HG02938 (cell line): ENCODE data around the gene GRB10.

Experiments
- ATAC-seq: cut with Tn5 transposase; IDR thresholded peaks from one replicate; pipeline ENCODE4 v1.9.1; 2021; ENCODE audit warnings: mild to moderate bottlenecking, moderate library complexity; ENCODE audit not compliant: unreplicated experiment

The GRB10 gene

DNA sequence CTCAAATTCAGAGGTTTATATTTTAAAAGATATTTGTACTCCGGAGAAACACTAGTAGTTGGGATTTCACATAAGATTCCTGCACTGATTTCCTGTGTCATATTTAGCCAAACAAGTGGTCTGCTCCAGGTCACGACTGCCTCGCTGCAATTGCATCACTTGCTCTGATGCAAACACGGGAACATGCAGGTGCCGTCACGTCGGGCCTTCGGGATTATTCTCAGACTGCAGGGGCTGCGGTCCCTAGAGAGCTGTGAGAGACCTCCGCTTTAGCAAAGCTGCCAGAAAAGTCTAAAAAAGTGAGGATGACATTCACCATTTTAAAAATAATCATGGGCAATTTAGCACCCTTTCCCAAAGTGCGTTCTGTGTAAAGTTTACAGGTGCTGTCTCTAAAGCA is 124.0 kb downstream of the GRB10 start:
- ATAC-seq, result no peak

DNA sequence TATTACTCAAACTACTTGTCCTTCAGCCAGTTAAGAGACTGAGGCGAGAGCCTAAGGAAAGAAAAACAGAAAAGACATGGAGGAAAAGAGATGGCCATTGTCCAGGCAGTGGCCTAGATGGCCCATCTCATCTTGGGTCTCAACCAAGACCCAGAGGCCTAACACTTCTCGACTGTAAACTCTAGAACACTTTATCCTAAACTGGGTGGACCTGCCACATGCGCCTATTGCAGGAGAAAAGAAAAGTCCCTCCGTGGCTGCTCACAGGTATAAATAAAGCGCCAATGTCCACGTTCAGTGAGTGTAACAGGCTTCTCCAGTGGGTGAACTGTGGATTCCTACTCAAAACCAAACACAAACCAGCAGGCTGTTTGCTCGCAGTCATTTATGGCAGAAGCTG is 124.8 kb downstream of the GRB10 start:
- ATAC-seq, result no peak

DNA sequence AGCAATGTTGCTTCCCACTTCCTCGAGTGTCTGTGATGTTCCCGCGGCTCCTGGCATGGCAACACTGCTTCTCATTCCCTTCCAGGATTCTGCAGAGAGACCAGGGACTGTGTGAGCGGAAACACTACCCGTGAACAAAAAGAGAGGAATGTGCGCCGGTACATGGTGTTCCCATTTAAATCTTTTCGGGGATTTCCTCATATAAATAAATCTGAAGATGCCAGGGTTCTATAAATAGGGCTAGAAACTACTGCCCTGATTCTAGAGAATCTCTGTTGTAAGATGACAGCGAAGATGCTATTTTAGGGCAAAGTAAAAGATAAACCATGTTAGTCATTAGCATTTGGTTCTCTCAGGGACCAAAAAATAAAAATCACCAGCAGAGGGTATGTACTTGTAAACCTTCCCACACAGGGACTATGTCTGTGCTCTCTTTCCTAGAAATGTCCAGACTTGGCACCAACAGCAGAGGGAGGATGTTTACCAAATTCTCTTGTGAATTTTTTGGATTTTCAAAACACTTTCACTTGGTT is 125.3 kb downstream of the GRB10 start:
- no peak for ATAC-seq

DNA sequence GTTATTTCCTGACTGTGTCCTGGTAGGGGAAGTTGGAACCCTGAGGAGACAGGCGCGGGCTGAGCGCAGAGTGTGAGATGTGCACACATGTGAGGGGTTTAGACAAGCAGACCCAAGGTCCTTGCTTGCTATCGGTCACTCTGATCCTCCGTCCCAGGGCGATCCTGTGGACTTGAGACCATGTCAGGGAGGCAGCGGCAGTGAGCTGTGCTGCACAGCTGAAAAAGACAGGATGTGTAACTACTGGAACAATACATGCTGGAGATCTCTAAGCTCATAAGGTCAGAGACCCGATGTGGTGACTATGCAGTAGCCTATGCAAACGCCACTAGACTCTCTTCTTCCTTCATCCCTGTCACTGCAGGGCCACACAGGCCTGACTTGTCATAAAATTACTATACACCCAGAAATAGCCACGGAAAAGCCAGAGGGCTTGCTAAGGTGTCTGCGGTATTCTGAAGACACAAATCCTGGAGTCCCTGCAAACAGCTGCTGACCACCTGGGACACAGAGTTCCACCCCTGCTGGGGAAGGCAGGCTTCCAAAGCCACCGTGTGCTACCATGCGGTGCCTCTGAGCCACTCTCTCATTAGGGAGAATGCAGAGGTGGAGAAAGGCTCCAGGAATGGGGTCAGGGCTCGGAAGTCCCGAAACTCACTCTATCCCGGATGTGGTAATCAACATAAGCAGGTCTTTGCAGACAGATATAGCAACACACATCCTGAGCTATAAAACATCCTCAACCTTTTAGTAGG is 126.4 kb downstream of the GRB10 start:
- no peak for ATAC-seq

DNA sequence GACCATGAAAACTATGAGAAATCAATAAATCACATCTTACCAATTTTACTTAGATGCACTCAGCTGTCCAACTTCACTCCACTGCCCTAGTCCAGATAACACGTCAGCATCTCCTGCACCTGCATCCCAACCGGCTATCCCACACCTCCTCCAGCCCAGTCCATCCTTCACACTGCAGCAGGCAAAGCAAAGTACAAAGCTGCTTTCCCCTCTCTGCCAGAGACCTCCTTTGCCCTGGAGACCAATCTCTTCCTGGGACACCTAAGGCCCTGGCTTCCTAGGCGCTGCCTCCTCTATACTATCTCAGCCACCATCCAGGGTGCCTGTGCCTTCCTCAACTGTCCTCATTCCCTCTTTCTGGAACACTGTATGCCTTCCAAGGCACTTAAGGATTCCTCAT is 127.2 kb downstream of the GRB10 start:
- ATAC-seq, result no peak

DNA sequence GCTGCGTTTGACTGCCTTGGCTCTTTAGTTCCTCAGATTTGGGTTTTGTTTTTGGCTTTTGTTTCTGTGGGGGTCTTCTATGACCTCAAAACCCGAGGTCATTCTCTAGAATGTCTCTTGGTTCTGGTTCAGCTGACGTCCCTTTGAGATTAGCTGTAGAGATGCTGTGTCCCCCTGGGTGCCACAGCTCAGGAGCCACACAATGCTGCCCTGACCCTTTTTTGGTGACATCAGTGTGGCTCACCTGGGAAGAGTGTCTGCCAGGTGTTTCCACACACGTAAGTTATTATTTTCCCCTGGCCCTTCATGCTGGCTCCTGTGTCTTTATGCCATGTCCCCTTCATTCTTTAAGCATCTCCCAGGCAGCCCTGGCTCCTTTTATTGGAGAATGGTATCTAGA is 127.7 kb downstream of the GRB10 start:
- ATAC-seq, result no peak

DNA sequence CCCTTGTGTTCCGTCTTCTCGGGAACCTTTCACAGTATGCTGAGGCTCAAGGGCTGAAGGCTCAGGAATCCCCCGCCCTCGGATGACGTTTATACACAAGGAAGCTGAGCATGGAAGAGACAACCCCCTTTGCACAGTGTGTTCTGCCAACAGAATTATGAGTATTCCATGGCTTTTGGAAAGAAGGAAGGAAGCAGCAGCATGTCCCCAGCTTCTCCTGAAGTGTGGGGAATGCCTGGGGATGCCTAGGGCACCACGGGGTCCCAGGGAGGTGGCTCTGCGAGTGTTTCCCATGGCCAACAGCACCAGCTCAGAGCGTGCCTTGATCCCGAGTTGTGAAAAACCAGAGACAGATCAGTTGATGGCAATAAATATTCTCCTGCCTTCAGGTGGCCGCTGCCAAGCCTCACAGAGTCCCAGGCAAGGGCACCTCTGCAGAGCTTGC is 128.7 kb downstream of the GRB10 start:
- no peak for ATAC-seq

DNA sequence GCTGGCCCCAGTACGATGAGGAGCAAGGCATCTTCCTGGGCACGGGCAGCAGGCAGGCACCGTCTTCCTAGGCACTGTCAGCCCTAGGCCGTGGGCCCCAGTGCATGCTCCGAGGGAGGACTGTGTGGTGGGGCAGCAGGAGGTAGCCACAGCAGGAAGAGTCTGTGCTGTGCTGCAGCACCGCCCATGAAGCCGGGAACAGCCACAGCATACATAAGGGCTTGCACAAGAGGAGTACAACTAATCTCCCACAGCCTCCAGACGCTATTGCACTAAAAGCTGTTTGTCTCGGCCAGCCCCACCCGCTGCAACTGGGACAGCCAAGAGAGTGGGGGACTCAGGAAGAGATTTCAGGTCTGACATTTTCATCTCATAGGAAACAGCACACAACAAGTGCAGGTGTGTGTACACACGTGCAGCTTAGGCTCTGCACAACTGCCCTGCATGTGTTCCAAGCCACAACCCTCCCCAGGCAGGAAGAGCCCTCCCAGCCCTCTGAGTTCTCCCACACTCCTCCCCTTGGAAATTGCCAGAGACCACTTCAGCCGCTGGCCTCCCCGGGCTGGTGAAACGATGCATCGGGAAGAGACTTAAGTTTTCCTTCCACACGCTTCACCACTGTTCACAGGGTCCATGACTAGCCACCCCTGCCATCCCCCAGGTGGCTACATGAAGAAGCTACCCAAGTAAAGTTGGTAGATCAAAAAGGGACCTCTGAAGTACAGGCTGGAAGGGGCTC is 129.4 kb downstream of the GRB10 start:
- no peak for ATAC-seq

DNA sequence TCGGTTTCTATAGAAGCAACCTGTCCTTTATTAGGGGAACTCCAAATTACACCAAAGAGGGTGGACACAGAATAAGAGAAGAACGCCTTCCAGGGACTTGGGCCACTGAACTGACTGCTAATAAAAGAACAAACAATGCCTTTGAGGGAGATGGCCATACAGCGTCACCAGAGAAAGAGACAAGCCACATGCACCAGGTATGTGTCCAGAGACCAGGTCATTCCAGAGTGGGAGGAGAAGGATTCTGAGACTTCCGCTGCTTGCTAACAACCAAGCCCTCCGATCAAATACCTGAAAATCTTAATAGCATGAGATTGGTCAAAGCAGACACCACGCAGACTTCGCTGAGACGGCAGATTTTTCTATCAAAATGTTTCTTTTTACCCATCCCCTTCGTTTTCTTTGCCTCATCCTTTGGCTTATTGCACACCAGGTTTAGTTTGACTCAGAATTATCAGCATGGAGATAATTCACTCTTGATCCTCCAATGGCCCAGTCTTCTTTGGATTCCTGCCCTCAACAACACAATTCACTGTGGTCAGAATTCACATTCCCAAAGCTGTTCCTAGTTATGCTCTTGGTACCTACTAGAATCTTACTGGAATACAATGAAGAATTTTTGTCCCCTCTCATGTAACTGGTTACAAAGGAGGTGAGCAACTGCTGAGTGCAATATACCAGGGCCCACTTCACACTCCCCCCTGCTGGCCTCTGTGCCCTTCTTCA is 130.1 kb downstream of the GRB10 start:
- no peak for ATAC-seq

DNA sequence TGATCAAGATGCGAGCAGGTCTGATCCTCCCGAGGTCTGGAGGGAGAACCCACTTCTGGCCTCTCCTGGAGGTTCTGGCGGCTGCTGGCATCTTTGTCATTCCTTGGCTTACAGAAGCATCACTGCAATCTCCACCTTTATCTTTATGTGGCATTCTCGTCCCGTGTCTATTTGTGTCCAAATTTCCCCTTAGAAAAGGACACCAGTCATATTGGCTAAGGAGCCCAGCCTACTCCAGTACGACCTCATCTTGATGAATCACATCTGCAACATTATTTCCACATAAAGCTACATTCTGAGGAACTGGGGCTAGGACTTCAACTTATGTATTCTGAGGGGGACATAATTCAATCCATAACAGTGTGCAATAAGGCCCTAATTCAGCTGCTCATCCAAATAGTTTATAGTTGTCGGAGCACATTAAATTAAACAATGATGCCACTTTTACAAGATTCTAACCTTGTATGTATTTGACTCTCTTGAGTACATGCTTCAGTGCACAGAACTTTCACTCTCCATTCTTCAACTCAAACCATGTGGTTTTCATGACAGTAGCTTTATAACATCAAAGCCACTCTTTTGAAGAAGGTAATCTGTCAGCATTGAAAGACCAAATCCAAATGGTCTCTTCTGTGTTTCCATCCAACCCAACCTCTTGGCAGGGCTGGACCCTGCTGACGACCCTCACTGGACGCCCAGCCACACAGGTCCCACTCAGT is 131.3 kb downstream of the GRB10 start:
- peak; percentile 76 for ATAC-seq

DNA sequence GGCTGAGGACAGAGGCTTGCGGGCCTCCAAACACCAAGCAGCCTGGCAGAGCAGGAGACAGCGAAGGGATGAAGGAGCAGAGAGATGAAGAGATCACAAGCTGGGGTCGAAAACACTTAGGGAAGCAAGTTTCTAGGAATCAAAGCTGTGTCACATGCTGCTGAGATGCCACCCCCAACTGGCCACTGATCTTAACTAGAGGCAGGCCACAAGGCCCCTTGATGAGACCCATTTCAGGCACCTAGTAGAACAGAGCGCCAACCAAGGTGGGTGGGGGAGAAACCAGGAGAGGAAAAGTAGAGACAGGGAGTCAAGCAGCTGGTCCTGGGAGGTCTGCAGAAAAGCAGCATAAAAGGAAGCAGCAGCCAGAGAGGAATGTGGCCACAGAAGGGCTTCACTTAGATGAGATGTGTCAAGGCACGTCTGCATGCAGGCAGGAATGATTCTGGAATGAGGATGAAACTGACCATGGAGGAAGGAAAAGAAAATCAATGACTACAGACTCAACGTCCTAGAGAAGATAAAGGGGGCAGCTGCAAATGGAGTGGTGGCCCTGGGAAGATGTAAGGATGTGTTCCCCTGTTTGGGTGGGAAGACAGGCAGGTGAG is 132.5 kb downstream of the GRB10 start:
- no peak for ATAC-seq

DNA sequence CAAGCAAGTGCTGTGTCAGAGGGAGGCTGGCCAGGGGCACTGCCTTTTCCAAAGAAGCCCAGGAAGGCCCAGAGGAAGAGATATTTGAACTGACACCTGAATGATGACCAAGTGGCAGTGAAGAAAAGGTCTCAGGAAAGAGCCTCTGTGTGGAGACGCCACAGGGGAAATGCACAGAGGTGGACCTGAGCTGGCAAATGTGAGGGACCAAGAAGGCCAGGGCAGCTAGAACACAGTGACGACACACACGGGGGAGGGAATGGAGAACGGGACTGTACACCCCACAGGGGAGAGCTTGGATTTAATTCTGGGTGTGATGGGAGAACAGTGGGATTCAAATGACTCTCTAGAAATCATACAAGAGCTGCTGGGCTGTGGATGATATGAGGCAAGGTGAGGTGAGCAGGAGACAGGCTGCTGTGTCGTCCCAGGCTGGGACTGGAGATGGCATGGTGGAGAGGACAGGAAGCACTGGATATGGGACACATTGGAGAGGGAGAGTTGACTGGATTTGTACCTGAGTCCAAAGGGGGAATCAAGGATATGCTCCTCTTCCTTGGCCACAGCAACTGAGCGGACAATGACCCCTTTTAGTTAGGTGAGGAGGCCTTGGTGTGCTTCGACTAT is 133.3 kb downstream of the GRB10 start:
- ATAC-seq, result no peak

DNA sequence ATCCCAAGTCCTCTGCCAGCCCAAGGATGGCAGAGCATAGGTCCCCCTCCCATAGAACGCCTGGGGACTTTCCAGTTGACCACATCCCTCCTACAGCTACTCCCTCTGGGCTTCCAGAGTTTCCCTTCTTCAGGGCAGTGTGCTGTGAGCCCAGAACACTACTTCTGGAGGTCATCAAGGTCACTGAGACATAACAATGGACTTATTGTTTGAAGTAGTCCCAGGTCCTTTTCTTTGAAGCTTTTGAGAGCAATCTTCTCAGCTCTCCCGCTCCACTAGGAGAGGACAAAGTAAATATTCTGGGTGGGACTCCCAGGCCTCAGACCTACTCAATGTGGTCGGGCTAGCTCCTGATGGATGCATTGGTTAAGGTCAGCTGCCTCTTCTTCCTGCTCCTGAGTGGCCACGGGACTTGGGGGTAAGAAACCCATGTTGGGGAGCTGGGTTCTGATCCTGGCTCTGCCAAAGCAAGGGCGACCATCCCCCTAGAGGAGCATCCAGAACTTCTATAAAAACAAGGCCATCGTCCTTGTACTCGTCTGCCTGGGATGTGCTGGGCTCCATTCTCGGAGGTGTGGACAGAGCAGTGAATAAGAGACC is 134.0 kb downstream of the GRB10 start:
- ATAC-seq, result no peak

DNA sequence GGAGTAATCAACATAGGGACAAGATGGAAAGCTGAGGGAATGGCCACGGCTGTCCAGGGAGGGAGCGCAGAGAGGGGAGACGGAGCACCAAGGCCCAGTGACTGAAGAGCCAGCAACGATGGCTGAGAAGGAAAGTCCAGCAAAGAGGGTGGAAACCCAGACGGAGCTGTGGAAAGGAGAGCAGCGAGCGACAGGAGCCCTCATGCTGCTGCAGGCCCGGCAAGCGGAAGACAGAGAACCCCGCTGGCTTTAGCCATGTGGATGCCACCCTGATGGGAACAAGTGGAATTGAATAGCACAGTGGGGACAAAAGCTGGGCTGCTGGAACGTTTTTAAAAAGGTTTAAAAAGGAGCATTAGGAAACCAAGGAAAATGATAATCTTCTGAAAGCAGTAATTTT is 134.6 kb downstream of the GRB10 start:
- no peak for ATAC-seq

DNA sequence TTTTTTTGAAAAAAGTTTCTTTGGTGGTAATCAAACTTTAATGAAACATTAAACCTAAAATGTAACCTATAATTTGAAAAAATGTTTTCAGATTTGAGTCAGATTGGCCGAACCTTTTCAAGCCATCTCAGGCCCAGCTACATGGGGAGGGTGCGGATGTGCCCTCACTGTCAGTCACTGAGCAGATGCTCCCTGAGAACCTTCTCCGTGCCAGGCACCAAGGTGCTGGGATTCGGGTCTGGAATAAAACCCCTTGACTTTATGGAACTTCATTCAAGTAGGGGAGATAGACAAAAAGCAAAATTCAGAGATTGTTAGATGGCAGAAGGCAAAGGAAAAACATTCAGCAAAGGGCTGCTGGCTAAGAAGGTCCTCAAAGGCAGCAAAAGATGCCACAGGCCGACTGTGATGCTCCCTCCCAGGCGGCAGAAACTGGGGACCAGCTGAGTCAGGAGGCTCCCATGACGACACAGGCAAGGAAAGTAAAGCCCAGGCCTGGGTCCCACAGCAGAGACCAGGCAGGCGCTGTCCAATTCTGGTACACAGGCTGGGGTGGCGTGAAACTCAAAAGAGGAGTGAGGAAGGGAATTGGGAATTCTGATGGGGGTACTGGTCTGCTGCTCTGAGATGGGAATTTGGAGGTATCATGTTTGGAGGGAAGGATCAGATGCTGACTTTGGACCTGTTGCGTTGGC is 135.3 kb downstream of the GRB10 start:
- no peak for ATAC-seq

DNA sequence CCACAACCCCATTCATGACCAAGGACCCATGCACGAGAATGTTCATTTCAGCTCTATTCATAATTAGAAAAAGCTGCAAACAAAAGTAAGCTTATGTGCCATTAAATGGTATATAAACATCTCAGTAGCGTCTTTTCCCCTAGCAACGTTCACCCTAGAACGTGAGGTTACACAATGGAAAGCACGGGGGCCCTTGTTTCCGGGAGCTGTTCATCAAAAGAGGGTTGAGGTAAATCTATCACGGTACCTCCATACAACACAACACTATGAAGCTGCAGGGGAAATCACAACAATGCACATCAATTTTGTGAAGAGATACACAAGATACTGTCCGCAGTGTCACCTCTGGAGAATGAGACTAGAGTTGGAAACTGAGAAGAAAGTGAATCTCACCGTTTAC is 136.6 kb downstream of the GRB10 start:
- ATAC-seq, result no peak

DNA sequence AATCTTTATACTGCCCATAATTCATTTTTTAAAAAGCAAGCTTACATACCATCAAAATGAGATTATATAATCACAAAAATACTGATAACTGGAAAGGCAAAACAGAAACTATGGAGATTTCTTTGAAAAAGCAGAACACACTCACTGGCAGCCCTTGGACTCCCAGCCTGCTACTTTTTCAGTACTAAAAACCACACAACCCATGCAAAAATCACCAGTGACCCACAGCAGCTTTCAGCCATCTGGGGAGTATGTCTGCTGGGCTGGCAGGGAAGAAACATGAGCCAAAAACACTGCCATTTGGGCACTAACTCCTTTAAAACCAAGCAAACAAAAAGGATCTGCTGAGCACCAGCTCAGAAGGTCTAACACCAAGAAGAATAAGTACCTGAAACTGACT is 137.5 kb downstream of the GRB10 start:
- no peak for ATAC-seq

DNA sequence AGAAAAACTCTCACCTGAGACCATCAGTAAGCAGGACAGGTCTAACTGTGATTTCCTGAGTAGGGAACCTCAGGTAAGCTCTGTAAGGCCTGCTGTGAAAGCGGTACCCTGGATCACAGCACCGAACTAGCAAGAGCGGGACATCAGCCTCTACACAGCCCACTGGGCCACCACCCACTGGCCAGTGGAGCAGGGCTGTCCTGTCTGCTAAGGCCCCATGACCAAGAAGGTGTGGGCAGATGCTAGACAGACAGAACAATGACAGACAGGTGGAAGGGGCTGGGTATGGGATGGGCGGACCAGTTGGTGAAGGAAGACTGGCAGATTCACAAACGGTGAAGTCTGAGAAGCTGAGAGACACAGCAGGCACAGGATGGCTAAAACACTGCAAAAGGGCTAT is 138.1 kb downstream of the GRB10 start:
- ATAC-seq, result no peak

DNA sequence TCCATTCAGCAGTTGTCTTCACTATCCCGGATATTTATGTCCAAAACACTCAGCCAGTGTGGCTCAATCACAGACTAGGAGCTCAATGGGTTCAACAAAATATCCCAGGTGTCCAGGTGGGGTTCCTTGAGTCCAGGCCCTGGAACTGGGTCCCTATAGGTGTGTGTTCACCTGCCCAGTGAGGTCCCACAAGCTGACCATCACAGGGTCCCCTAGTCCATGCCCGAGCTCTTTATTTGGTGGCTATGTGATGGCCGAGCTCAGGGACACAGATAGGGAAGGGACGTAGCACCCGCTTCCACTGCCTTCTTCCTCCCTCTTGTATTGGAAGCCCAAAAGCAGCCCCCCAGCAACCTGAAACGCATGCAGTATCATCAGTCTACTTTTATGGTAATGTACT is 138.6 kb downstream of the GRB10 start:
- ATAC-seq, result no peak
